IPS-18c (cell line): ENCODE results near the gene BCL2L14.

Experiments used
- H3K4me3 ChIP-seq: 2 replicates; pipeline ENCODE4 v1.7.0; 2013; ENCODE audit warnings: low read depth, mild to moderate bottlenecking, low read length, moderate library complexity; ENCODE audit not compliant: insufficient read depth
- H3K9me3 ChIP-seq: one replicate; pipeline ENCODE4 v1.6.1; 2013; ENCODE audit warnings: mild to moderate bottlenecking, low read length, moderate library complexity; ENCODE audit not compliant: control insufficient read depth, insufficient read depth

Gene BCL2L14, protein sequence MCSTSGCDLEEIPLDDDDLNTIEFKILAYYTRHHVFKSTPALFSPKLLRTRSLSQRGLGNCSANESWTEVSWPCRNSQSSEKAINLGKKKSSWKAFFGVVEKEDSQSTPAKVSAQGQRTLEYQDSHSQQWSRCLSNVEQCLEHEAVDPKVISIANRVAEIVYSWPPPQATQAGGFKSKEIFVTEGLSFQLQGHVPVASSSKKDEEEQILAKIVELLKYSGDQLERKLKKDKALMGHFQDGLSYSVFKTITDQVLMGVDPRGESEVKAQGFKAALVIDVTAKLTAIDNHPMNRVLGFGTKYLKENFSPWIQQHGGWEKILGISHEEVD

DNA sequence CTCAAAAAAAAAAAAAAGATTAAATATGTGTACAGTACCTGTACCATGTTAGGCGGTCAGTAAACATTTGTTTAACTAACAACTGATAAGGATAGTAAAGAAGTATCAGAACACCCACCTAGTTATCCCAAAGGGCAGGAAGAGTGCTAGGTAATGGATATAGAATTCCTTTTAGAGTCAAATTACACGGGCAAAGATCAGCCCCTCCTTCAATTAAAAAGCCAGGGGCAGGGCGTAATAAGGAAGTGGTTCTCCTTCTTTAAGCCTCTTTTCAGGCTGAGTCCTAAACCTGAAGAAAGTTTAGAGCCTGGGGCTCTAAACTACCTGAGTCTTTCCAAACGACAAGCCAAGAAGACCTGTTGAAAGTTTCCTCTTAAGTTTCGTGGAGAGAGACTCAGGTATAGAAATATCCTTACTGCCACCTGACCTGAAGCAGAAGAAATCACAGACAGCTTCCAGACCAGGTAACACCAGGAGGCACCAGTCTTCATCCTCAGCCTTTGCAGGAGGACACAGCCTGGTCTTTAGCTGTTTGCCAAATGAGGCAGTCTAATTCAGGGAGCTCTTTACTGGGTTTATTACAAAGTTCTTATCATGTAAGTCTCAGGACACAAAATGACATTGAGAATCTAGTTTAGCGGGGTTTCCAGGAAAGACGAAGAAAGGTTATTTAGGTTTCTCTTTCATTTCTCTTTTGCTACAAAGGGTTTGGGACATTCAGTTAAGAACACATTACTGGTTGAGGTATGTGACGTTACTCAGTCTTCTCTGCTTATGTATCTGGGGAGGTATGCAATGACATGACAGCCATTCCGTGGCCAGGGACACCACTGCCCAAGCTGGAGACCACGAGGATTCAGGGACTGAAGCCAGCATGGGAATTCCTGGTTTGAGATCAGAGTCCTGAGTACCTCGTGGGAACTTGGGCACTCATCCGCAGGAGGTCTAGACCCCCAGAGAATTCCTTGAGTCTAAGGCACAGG is at the start of gene BCL2L14:
TSS of gene BCL2L14 (plus strand) at position 266 of the 983 bp plus-strand sequence. CDS start 8,367 bp downstream, outside the sequence.
- H3K9me3 ChIP-seq: no peaks in the 10 kb centered on the region
- no peak within 1 kb of the TSS for H3K4me3 ChIP-seq

- Histone ChIP-seq H3K9me3 (no peaks in the 10 kb centered on the region), H3K4me3 (no peak overlapping the region)
Observed at GRCh38 chr12:12022306-12022936, 48.3 kb upstream of the BCL2L14 start.

- Histone ChIP-seq H3K9me3 (no peaks in the 10 kb centered on the region), H3K4me3 (no peak overlapping the region)
Observed at GRCh38 chr12:12023456-12023855, 47.3 kb upstream of the BCL2L14 start.

- no peak overlapping the region for H3K4me3 ChIP-seq
- no peaks in the 10 kb centered on the region for H3K9me3 ChIP-seq
Observed at GRCh38 chr12:12024911-12025682, 45.6 kb upstream of the BCL2L14 start.

- Histone ChIP-seq H3K9me3 (no peaks in the 10 kb centered on the region), H3K4me3 (no peak overlapping the region)
Observed at GRCh38 chr12:12025799-12026386, 44.8 kb upstream of the BCL2L14 start.

GRCh38 chr12:12028668-12029402 is 41.9 kb upstream of the BCL2L14 start:
- no peaks in the 10 kb centered on the region for H3K9me3 ChIP-seq
- H3K4me3 ChIP-seq: no peak overlapping the region

GRCh38 chr12:12029653-12030052 is 41.1 kb upstream of the BCL2L14 start:
- no peaks in the 10 kb centered on the region for H3K9me3 ChIP-seq
- H3K4me3 ChIP-seq: no peak overlapping the region

- Histone ChIP-seq H3K9me3 (no peaks in the 10 kb centered on the region), H3K4me3 (no peak overlapping the region)
Observed at GRCh38 chr12:12032260-12032791, 38.4 kb upstream of the BCL2L14 start.

GRCh38 chr12:12032851-12033797 is 37.6 kb upstream of the BCL2L14 start:
- H3K9me3 ChIP-seq: no peaks in the 10 kb centered on the region
- H3K4me3 ChIP-seq: no peak overlapping the region

DNA sequence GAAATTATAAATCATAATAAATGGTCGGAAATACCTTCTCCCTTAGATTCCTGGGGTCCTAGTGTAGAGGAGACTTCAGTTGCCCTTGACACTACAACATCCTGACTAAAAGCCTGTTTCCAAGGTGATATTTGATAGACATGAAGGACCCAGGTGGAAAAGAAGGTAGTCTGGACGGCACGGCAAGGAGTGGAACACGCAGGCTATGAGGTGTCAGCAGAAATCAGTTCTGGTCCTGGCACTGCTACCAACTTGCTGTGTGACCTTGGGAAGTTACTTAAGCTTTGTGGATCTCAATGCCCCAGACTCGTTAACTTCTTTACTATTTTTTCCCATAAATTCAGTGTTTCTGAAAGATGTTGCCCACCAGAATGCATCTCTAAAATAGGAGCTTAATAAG is 36.9 kb upstream of the BCL2L14 start:
- Histone ChIP-seq H3K9me3 (no peaks in the 10 kb centered on the region), H3K4me3 (no peak overlapping the region)

GRCh38 chr12:12034344-12034743 is 36.4 kb upstream of the BCL2L14 start:
- H3K9me3 ChIP-seq: no peaks in the 10 kb centered on the region
- H3K4me3 ChIP-seq: no peak overlapping the region

- H3K4me3 ChIP-seq: no peak overlapping the region
- no peaks in the 10 kb centered on the region for H3K9me3 ChIP-seq
Observed at GRCh38 chr12:12035229-12035628, 35.5 kb upstream of the BCL2L14 start.

DNA sequence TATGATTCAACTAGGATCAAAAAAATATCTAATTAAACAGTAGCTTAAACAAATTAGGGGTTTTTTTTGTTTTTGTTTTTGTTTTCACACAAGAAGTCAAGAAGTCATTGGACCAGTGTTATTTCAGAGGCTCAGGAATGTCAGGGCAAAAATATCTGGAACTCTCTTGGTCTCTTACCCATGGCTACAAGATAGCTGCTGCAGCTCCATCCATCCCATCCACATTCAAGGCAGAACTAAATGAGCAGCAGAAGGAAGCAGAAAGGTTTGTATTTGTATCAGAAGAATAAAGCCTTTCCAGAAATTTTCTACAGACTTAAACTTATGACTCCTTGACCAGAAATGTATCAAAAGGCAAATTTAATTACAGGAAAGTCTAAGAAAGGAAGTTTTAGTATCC is 33.8 kb upstream of the BCL2L14 start:
- no peak overlapping the region for H3K4me3 ChIP-seq
- no peaks in the 10 kb centered on the region for H3K9me3 ChIP-seq

DNA sequence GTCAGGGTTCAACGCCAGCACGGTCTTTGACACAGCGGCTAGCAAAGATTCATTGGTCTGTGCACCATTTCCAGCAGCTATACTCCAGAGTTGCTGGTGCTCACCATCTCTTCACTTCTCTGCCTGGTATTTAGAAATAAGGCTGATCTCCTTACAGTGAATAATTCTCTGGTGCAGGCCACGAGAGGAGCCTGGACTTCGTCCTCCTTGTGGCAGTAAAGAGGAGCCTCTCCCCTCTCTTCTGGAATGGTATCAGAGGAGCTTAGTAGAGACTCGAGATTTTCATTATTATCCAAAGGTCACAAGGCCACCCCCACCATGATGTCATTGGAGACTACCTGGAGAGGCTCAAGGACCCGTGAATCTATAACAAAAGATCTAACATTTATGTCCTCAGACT is 30.8 kb upstream of the BCL2L14 start:
- no peak overlapping the region for H3K4me3 ChIP-seq
- no peaks in the 10 kb centered on the region for H3K9me3 ChIP-seq

DNA sequence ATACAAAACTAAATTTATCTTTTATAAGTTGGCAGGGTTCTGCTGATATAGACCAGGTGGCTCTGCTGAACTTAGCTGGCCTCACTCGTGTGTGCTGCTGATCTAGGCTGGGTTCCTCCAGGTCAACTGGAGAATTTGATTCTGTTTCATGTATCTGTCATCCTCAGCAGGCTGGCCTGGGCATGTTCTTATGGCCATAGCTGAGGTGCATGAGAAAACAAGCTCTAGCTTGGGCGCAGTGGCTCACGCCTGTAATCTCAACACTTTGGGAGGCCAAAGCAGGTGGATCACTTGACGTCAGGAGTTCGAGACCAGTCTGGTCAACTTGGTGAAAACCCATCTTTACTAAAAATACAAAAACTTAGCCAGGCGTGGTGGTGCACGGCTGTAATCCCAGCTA is 24.3 kb upstream of the BCL2L14 start:
- Histone ChIP-seq H3K9me3 (no peaks in the 10 kb centered on the region), H3K4me3 (no peak overlapping the region)
